Left lung (tissue), 10 donors: ENCODE data around the gene SMAD5. TPM values are rescaled to one million over a fixed set of nuclear protein-coding genes. Genes with fewer than 3 reads are reported as not detected.

Experiments
- ATAC-seq: fragments of 200-7000 bp; cut with Tn5 transposase; one replicate; pipeline ENCODE4 v1.9.1; 2020; ENCODE audit warnings: moderate library complexity
- DNase-seq, 4 donors: peaks; one replicate each; pipeline ENCODE4 v3.0.0-alpha.2; 2013 to 2020
- H3K27ac ChIP-seq, 2 donors: fragments of 200-600 bp; sonication (generic) in 1 of 2; one replicate each; pipeline versions ENCODE4 v1.5.0 to v1.8.0; 2020 to 2021
- H3K27me3 ChIP-seq, 2 donors: fragments of 200-600 bp; sonication (generic) in 1 of 2; one replicate each; pipeline versions ENCODE4 v1.5.0 to v1.8.0; 2020 to 2021
- H3K36me3 ChIP-seq, 2 donors: fragments of 200-600 bp; sonication (generic) in 1 of 2; one replicate each; pipeline versions ENCODE4 v1.5.0 to v1.8.0; 2020 to 2021
- H3K4me1 ChIP-seq, 2 donors: fragments of 200-600 bp; one replicate each; pipeline ENCODE4 v1.8.0; 2021
- H3K4me3 ChIP-seq, 2 donors: fragments of 200-600 bp; sonication (generic) in 1 of 2; one replicate each; pipeline versions ENCODE4 v1.5.0 to v1.8.0; 2020 to 2021; ENCODE audit warnings: mild to moderate bottlenecking in 1 of 2
- H3K9me3 ChIP-seq, 2 donors: fragments of 200-600 bp; sonication (generic) in 1 of 2; one replicate each; pipeline versions ENCODE4 v1.5.0 to v1.8.0; 2020 to 2021
- intact Hi-C, 2 donors: fragments of 100-400 bp; cut with DNase I; formaldehyde crosslinking; loops; one replicate each; pipeline versions ENCODE4 v1.11.2 to v1.14.2; 2022
- polyA plus RNA-seq, 6 donors: library from polyadenylated mRNA; unstranded; fragments of 120-200 nt; gene quantifications; one replicate each; pipeline ENCODE4 v1.2.1, GENCODE V29; 2013; ENCODE audit not compliant: insufficient read length in 6 of 6
- total RNA-seq, 2 donors: library from RNA; stranded (reverse); fragmentation: NEBNext Ultra II Directional; extraction: Animal tissue kit (Norgen Biotek cat#: 25700); gene quantifications; one replicate each; pipeline ENCODE4 v1.2.1, GENCODE V29; 2021
- TF ChIP-seq, protein P1 (sequence below), 2 donors: fragments of 200-600 bp; sonication (generic) in 1 of 2; IDR thresholded peaks; one replicate each; pipeline versions ENCODE4 v1.5.0 to v1.8.0; 2021; ENCODE audit warnings: antibody characterized with exemption in 2 of 2
- donor health status: DM: no; HTN: yes; CAD: no.
- donor health status: DM: no; HTN: no; CAD: no.

Gene SMAD5
- total and polyA plus RNA-seq, 8 donors = 54.7 to 83.5 (median 73.6) TPM

DNA sequence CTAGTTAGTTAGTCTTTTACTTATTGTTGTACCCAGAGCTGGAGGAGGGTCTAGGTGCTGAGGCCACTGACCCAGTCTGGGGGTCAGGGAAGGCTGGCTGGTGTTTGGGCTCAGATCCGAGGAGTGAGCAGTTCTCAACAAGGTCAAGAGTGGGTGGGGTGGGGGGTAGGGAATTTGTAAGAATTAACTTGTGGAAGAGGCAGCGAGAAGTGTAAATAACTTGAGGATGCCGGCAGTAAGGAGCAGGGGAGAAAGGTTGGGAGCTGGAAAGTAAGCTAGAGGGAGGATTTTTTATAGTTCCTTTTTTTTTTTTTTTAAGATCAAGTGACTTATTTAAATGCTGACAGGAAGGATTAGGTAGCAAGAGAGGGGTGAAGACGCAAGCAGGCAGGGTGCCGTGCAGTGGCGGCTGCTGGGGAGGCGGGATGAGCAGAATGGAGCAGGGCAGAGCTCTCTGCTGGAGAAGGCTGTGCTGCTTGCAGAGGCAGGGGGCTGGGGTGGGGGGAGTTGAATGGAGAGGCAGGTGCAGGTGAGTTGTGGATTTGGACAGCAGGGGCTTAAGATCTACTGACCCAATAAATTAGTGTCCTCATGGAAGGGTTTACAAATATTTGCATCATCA, 95.6 kb downstream of the SMAD5 start:
- TF ChIP-seq, protein P1, sequence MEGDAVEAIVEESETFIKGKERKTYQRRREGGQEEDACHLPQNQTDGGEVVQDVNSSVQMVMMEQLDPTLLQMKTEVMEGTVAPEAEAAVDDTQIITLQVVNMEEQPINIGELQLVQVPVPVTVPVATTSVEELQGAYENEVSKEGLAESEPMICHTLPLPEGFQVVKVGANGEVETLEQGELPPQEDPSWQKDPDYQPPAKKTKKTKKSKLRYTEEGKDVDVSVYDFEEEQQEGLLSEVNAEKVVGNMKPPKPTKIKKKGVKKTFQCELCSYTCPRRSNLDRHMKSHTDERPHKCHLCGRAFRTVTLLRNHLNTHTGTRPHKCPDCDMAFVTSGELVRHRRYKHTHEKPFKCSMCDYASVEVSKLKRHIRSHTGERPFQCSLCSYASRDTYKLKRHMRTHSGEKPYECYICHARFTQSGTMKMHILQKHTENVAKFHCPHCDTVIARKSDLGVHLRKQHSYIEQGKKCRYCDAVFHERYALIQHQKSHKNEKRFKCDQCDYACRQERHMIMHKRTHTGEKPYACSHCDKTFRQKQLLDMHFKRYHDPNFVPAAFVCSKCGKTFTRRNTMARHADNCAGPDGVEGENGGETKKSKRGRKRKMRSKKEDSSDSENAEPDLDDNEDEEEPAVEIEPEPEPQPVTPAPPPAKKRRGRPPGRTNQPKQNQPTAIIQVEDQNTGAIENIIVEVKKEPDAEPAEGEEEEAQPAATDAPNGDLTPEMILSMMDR (IDR thresholded peaks at IDR 0.05) = no peak
- DNase-seq (peak in 1 of 4 donors; percentile 77), ATAC-seq (no peak)
- Histone ChIP-seq H3K27me3 (peaks cover 0 to 20% of the 10 kb centered on the region in 2 donors), H3K36me3 (no peaks in the 10 kb centered on the region), H3K4me3 (no peak overlapping the region), H3K27ac (no peak overlapping the region), H3K4me1 (no peaks in the 10 kb centered on the region), H3K9me3 (no peaks in the 10 kb centered on the region)
- intact Hi-C loops = no loop called here

DNA sequence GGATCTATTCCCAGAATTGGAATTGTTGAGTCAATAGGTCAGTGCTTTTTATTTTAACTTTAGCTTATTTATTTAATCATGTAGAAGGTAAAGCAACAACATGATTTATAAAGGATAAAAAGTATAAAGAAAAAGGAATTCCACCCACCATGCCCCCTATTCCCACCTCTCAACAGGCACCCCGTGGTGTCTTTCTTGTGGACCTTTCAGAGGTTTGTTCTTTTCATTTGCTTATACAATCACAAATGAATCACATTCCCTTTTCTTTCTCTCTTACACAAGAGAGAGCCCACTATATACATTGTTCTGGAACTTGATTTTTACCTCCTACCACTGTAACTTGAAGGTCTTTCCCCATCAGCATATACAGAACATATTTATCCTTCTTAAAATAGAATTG, 97.5 kb downstream of the SMAD5 start:
- intact Hi-C loops = no loop called here
- ATAC-seq (no peak), DNase-seq (no peak)
- Histone ChIP-seq H3K36me3 (no peaks in the 10 kb centered on the region), H3K27ac (no peak overlapping the region), H3K4me3 (no peak overlapping the region), H3K4me1 (no peaks in the 10 kb centered on the region), H3K9me3 (no peaks in the 10 kb centered on the region), H3K27me3 (peaks cover 0 to 15% of the 10 kb centered on the region in 2 donors)
- TF ChIP-seq, protein P1 (IDR thresholded peaks at IDR 0.05) = no peak

DNA sequence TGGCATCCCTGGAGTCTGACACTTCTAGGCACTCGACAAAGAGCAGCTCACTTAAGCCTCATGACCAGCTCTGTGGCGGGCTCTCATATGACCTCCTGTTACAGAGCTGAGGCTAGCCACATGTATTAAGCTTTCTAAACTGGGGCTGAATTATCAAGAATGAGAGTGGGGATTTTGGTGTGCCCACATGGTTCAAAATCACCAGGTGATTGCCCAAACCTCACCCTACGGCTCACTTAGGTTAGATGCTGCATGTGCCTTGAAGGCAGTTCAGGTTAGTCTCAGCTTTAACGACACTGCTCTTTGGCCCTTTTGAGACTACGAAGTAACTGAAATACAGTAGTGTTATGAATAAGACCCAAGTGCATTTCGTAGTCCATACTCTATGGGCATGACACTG, 99.7 kb downstream of the SMAD5 start:
- intact Hi-C loops = no loop called here
- ATAC-seq (no peak), DNase-seq (no peak)
- H3K4me3 ChIP-seq = no peak overlapping the region
- TF ChIP-seq, protein P1 (IDR thresholded peaks at IDR 0.05) = no peak
- no peaks in the 10 kb centered on the region for H3K36me3 ChIP-seq
- no peaks in the 10 kb centered on the region for H3K4me1 ChIP-seq
- H3K27ac ChIP-seq = no peak overlapping the region
- no peaks in the 10 kb centered on the region for H3K9me3 ChIP-seq
- H3K27me3 ChIP-seq = peaks cover 0 to 15% of the 10 kb centered on the region in 2 donors

Other genes with a start within 250 kb of the SMAD5 start
- gene IL9, start 237.0 kb upstream of the SMAD5 start, total RNA-seq = not detected
- not detected for gene IL9, start 237.0 kb upstream of the SMAD5 start, polyA plus RNA-seq
- not detected for gene LECT2, start 177.9 kb upstream of the SMAD5 start, total RNA-seq
- 1 to 10 TPM in 3 of 6 donors, under 1 TPM in 3; 0.69 to 2.0 (median 1.1) TPM for gene LECT2, start 177.9 kb upstream of the SMAD5 start, polyA plus RNA-seq
- gene TGFBI, start 103.9 kb upstream of the SMAD5 start, total RNA-seq = 100 to 1,000 TPM; 151 to 222 TPM
- 100 to 1,000 TPM; 124 to 152 (median 142) TPM for gene TGFBI, start 103.9 kb upstream of the SMAD5 start, polyA plus RNA-seq
- gene SMIM32, start 60.3 kb downstream of the SMAD5 start, total RNA-seq = not detected
- under 1 TPM; 0.23 to 0.61 (median 0.49) TPM for gene SMIM32, start 60.3 kb downstream of the SMAD5 start, polyA plus RNA-seq
- not detected for gene TRPC7, start 232.7 kb downstream of the SMAD5 start, total RNA-seq
- gene TRPC7, start 232.7 kb downstream of the SMAD5 start, polyA plus RNA-seq = not detected